Measurements from ENCODE around the gene DDHD1.

DNA sequence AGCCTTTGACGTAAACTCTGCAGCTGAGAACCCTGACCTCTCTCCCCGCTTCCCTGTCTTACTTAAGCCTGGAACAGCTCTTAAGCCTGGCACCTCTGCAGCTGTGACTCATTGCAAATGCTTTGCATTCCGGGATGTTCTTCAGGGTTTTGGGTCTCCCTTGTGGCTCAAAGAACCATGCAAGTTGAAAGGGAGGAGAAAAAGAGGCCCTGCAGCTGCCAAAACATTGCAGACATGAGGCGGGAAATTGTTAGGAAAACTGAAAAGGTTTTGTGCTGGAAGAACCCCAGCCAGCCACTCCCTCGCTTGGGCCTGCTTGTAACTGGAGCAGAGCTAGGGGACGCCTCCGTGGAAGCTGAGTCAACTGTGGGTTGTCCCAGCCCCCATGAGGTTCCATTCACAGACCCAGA is 142.1 kb downstream of the DDHD1 start:
- TF ChIP-seq, protein P1, sequence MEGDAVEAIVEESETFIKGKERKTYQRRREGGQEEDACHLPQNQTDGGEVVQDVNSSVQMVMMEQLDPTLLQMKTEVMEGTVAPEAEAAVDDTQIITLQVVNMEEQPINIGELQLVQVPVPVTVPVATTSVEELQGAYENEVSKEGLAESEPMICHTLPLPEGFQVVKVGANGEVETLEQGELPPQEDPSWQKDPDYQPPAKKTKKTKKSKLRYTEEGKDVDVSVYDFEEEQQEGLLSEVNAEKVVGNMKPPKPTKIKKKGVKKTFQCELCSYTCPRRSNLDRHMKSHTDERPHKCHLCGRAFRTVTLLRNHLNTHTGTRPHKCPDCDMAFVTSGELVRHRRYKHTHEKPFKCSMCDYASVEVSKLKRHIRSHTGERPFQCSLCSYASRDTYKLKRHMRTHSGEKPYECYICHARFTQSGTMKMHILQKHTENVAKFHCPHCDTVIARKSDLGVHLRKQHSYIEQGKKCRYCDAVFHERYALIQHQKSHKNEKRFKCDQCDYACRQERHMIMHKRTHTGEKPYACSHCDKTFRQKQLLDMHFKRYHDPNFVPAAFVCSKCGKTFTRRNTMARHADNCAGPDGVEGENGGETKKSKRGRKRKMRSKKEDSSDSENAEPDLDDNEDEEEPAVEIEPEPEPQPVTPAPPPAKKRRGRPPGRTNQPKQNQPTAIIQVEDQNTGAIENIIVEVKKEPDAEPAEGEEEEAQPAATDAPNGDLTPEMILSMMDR (IDR thresholded peaks at IDR 0.05), result no peak
- no peak for TF ChIP-seq POLR2A (IDR thresholded peaks at IDR 0.05)

Data from esophagus squamous epithelium (tissue), 4 donors.